CD4-positive, alpha-beta T cell (primary cell): Measurements from ENCODE around the gene KCNC1. TPM values are rescaled to one million over a fixed set of nuclear protein-coding genes. Genes with fewer than 3 reads are reported as not detected.

ENCODE experiments used
- ATAC-seq: fragments of 200-7000 bp; cut with Tn5 transposase; one replicate; pipeline ENCODE4 v1.10.0; 2022; ENCODE audit warnings: mild to moderate bottlenecking; ENCODE audit not compliant: poor library complexity
- CTCF ChIA-PET: fragments of 350-600 bp; sonication (Branson Sonifier 250); formaldehyde crosslinking; loops from one replicate; lab custom pipeline; 2021; ENCODE audit warnings: antibody characterized with exemption, inconsistent platforms; lab: Charles Lee
- POLR2A ChIA-PET: fragments of 350-600 bp; sonication (Branson Sonifier 250); formaldehyde crosslinking; loops from one replicate; lab custom pipeline; 2021; ENCODE audit warnings: antibody characterized with exemption, inconsistent platforms; lab: Charles Lee
- DNase-seq, 14 experiments: peaks; one replicate each; pipeline ENCODE4 v3.0.0-alpha.2; 2013 to 2020; ENCODE audit warnings: mixed read lengths in 2 of 14
- H3K27ac ChIP-seq, 2 donors: one replicate each; pipeline versions ENCODE4 v1.5.1 to v1.7.0; 2013; ENCODE audit warnings: low read length in 2 of 2, low read depth in 1 of 2, mild to moderate bottlenecking in 1 of 2
- H3K27me3 ChIP-seq, 2 experiments: 1 replicate in 1 of 2; 2 replicates in 1 of 2; pipeline versions ENCODE4 v1.6.1 to v1.7.0; 2013; ENCODE audit warnings: low read length in 2 of 2, control low read depth in 1 of 2, mild to moderate bottlenecking in 1 of 2, moderate library complexity in 1 of 2; ENCODE audit not compliant: insufficient read depth in 2 of 2, control insufficient read depth in 1 of 2
- H3K36me3 ChIP-seq: one replicate; pipeline ENCODE4 v1.6.1; 2013; ENCODE audit warnings: low read length, control low read depth; ENCODE audit not compliant: insufficient read depth
- H3K4me1 ChIP-seq: one replicate; pipeline ENCODE4 v1.6.1; 2013; ENCODE audit warnings: low read length, control low read depth; ENCODE audit not compliant: insufficient read depth
- H3K4me3 ChIP-seq: one replicate; pipeline ENCODE4 v1.5.1; 2013; ENCODE audit warnings: mild to moderate bottlenecking, low read length, moderate library complexity
- H3K9me3 ChIP-seq, 2 experiments: 1 replicate in 1 of 2; 2 replicates in 1 of 2; pipeline versions ENCODE4 v1.6.1 to v1.7.0; 2013; ENCODE audit warnings: low read length in 2 of 2, mild to moderate bottlenecking in 2 of 2, control low read depth in 1 of 2, moderate library complexity in 1 of 2; ENCODE audit not compliant: control insufficient read depth in 1 of 2, insufficient read depth in 1 of 2
- H3K27ac Mint-ChIP-seq: one replicate; pipeline ENCODE4 v1.8.0; 2020; ENCODE audit warnings: mixed read lengths
- H3K27me3 Mint-ChIP-seq: one replicate; pipeline ENCODE4 v1.8.0; 2021; ENCODE audit warnings: mixed read lengths
- H3K36me3 Mint-ChIP-seq: one replicate; pipeline ENCODE4 v1.8.0; 2021; ENCODE audit warnings: low read depth, mixed read lengths
- H3K4me1 Mint-ChIP-seq: one replicate; pipeline ENCODE4 v1.8.0; 2021; ENCODE audit warnings: low read depth, mixed read lengths
- H3K4me3 Mint-ChIP-seq: one replicate; pipeline ENCODE4 v1.8.0; 2020; ENCODE audit warnings: mild to moderate bottlenecking, mixed read lengths
- H3K9me3 Mint-ChIP-seq: one replicate; pipeline ENCODE4 v1.8.0; 2020; ENCODE audit warnings: mixed read lengths
- intact Hi-C, 2 experiments: fragments of 100-400 bp; cut with DNase I in 1 of 2; cut with micrococcal nuclease in 1 of 2; formaldehyde crosslinking; loops; one replicate each; pipeline versions ENCODE4 v1.15.1 to v1.9.0; 2023 to 2025; cut with DNase I, micrococcal nuclease
- total RNA-seq, 174 experiments: library from RNA in 2 of 174; stranded (reverse) in 2 of 174; gene quantifications; one replicate each; pipeline ENCODE4 v1.2.3 and lab custom pipeline; 2021 to 2026
- TF ChIP-seq, protein P1 (sequence below): fragments of 200-600 bp; IDR thresholded peaks from one replicate; pipeline ENCODE4 v1.8.0; 2022; ENCODE audit warnings: antibody characterized with exemption, mild to moderate bottlenecking

The KCNC1 gene
- total RNA-seq, 2 experiments from 2014 or later = not detected

DNA sequence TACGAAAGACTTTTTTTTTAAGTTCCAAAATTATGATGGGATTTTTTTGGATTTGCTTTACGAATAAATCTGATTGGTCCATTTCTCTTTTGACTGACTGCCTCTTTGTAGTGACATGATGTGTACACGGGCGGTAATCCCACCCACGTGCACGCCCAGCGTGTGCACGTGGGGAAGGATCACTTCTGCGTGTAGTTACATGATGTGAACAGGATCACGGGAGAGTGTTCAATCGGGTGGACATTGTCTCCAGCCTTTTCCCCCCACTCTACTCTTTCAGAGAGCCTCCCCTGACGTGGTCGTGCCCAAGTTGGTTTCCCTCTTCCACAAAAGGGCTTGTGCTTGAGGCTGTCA is 43.1 kb downstream of the KCNC1 start:
- peaks cover 0 to 2% of the 10 kb centered on the region in 2 experiments for H3K9me3 ChIP-seq
- H3K9me3 Mint-ChIP-seq = no peaks in the 10 kb centered on the region
- H3K4me3 Mint-ChIP-seq = no peak overlapping the region
- no peaks in the 10 kb centered on the region for H3K27me3 Mint-ChIP-seq
- DNase-seq = no peak
- ChIA-PET POLR2A (no interaction called here), CTCF (no interaction called here)
- H3K4me1 ChIP-seq = no peaks in the 10 kb centered on the region
- no peaks in the 10 kb centered on the region for H3K36me3 Mint-ChIP-seq
- H3K27ac ChIP-seq = no peak overlapping the region
- ATAC-seq = no peak
- H3K27me3 ChIP-seq = no peaks in the 10 kb centered on the region
- intact Hi-C loops = no loop called here
- H3K27ac Mint-ChIP-seq = no peak overlapping the region
- TF ChIP-seq, protein P1, sequence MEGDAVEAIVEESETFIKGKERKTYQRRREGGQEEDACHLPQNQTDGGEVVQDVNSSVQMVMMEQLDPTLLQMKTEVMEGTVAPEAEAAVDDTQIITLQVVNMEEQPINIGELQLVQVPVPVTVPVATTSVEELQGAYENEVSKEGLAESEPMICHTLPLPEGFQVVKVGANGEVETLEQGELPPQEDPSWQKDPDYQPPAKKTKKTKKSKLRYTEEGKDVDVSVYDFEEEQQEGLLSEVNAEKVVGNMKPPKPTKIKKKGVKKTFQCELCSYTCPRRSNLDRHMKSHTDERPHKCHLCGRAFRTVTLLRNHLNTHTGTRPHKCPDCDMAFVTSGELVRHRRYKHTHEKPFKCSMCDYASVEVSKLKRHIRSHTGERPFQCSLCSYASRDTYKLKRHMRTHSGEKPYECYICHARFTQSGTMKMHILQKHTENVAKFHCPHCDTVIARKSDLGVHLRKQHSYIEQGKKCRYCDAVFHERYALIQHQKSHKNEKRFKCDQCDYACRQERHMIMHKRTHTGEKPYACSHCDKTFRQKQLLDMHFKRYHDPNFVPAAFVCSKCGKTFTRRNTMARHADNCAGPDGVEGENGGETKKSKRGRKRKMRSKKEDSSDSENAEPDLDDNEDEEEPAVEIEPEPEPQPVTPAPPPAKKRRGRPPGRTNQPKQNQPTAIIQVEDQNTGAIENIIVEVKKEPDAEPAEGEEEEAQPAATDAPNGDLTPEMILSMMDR = no peak
- no peak overlapping the region for H3K4me3 ChIP-seq
- no peaks in the 10 kb centered on the region for H3K36me3 ChIP-seq
- H3K4me1 Mint-ChIP-seq = no peaks in the 10 kb centered on the region

DNA sequence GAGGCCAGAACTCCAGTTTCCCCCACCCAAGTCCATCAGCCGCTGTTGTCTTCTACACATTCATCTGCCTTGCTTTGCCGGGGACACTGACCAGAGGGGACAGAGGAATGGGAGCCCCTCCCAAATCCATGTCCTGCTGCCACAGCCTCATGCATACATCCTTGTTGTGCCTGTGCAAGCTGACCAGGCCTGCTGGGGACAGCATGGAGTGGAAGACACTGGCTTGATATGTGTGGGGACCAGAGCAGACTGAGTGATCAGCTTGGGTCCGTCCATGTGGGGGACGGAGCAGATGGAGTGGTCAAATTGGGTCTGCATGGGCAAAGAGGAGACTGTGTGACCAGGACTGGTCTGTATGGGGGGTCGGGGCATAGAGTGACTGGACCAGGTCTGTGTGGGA is 43.8 kb downstream of the KCNC1 start:
- ATAC-seq = no peak
- POLR2A ChIA-PET = no interaction called here
- CTCF ChIA-PET = no interaction called here

DNA sequence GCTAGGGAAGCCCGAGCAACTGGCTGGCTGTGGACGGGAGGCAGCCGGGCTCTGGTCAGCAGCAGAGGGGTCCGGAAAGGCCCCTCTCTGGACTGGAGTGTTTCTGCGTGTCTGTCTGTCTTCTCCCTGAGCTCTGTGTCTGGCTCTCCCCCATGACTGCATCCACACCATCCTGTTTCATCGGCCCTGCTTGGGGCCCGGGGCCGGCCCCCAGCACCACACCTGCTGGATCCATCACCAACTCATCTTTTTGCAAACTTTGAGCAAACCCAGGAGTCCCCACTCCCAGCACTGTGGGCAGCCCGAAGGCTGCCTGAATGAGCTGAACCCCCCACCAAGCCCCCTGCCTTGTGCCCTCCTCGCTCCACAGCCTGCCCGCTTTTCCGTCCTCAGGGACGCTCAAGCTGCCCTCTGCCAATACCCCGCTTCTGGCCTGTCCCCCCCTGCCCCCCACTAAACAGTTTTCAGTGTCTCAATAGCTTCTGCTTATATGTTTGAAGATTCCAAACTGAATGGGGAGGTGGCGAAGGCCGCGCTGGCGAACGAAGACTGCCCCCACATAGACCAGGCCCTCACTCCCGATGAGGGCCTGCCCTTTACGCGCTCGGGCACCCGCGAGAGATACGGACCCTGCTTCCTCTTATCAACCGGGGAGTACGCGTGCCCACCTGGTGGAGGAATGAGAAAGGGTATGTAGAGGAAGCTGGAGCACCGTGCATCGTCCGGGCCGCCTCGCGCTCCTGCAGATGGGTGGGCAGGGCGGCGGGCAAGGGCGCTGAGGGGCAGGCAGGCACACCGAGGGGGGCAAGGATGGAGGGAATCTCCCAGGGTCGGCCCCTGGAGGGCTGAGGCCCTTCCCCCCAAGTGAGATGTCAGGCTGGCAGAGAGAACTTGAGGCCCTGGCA is 44.6 kb downstream of the KCNC1 start:
- no peaks in the 10 kb centered on the region for H3K9me3 Mint-ChIP-seq
- no peak overlapping the region for H3K4me3 Mint-ChIP-seq
- H3K27me3 ChIP-seq = no peaks in the 10 kb centered on the region
- H3K4me1 ChIP-seq = no peaks in the 10 kb centered on the region
- no peak overlapping the region for H3K4me3 ChIP-seq
- no peaks in the 10 kb centered on the region for H3K36me3 ChIP-seq
- no peaks in the 10 kb centered on the region for H3K9me3 ChIP-seq
- H3K27ac Mint-ChIP-seq = no peak overlapping the region
- POLR2A ChIA-PET = no interaction called here
- no peaks in the 10 kb centered on the region for H3K36me3 Mint-ChIP-seq
- intact Hi-C loops = no loop called here
- CTCF ChIA-PET = no interaction called here
- TF ChIP-seq, protein P1 = no peak
- DNase-seq (no peak), ATAC-seq (no peak)
- no peaks in the 10 kb centered on the region for H3K27me3 Mint-ChIP-seq
- H3K4me1 Mint-ChIP-seq = no peaks in the 10 kb centered on the region
- no peak overlapping the region for H3K27ac ChIP-seq

More for the DNA sequence above, 43.8 kb downstream of the KCNC1 start:
- no peak for DNase-seq
- Mint-ChIP-seq H3K36me3 (no peaks in the 10 kb centered on the region), H3K4me1 (no peaks in the 10 kb centered on the region), H3K27me3 (no peaks in the 10 kb centered on the region), H3K27ac (no peak overlapping the region), H3K4me3 (no peak overlapping the region), H3K9me3 (no peaks in the 10 kb centered on the region)
- Histone ChIP-seq H3K36me3 (no peaks in the 10 kb centered on the region), H3K4me1 (no peaks in the 10 kb centered on the region), H3K4me3 (no peak overlapping the region), H3K27me3 (no peaks in the 10 kb centered on the region), H3K27ac (no peak overlapping the region), H3K9me3 (no peaks in the 10 kb centered on the region)
- intact Hi-C loops = no loop called here
- TF ChIP-seq, protein P1 = no peak
